OCI-LY7 (cell line): ENCODE measurements around the gene ISG20L2. TPM values are rescaled to one million over a fixed set of nuclear protein-coding genes. Genes with fewer than 3 reads are reported as not detected.

Experiments
- BruUV-seq: library from RNA; stranded (reverse); fragments of 400-500 nt; replicated peaks from 2 replicates; lab custom pipeline; 2021; lab: Mats Ljungman, UMichigan
- CTCF ChIA-PET: fragments of 300-600 bp; sonication (Branson Sonifier 250); formaldehyde crosslinking; loops from one replicate; lab custom pipeline; 2022; ENCODE audit warnings: antibody characterized with exemption; ENCODE audit not compliant: unreplicated experiment; lab: Charles Lee
- POLR2A ChIA-PET: fragments of 300-600 bp; sonication (Branson Sonifier 250); formaldehyde crosslinking; loops from one replicate; lab custom pipeline; 2022; ENCODE audit warnings: antibody characterized with exemption; lab: Charles Lee
- DNase-seq: peaks from one replicate; pipeline ENCODE4 v3.0.0-alpha.2; 2015; ENCODE audit warnings: low spot score
- H2AFZ ChIP-seq: fragments of 200-600 bp; sonication (generic), shearing (Covaris generic); 2 replicates; pipeline ENCODE4 v1.6.1; 2014; ENCODE audit warnings: mild to moderate bottlenecking, antibody characterized with exemption, low read length, moderate library complexity
- H3K27ac ChIP-seq: fragments of 200-600 bp; sonication (generic); 2 replicates; pipeline ENCODE4 v1.5.1; 2014; ENCODE audit warnings: mixed run types, low read depth, mild to moderate bottlenecking, moderate library complexity, low read length, inconsistent platforms; ENCODE audit not compliant: poor library complexity, severe bottlenecking
- H3K36me3 ChIP-seq: fragments of 200-600 bp; sonication (generic); 2 replicates; pipeline ENCODE4 v1.6.1; 2014; ENCODE audit warnings: mild to moderate bottlenecking, antibody characterized with exemption, low read length, moderate library complexity, mixed read lengths; ENCODE audit not compliant: insufficient read depth
- H3K4me1 ChIP-seq: fragments of 200-600 bp; sonication (generic); 2 replicates; pipeline ENCODE4 v1.5.1; 2014; ENCODE audit warnings: mild to moderate bottlenecking, low read length; ENCODE audit not compliant: insufficient read depth, poor library complexity, severe bottlenecking
- H3K4me2 ChIP-seq: fragments of 200-600 bp; sonication (generic); 2 replicates; pipeline ENCODE4 v1.6.1; 2014; ENCODE audit warnings: mild to moderate bottlenecking, low read length
- H3K4me3 ChIP-seq: fragments of 200-600 bp; sonication (generic); 2 replicates; pipeline ENCODE4 v1.5.1; 2014; ENCODE audit warnings: mild to moderate bottlenecking, low read depth, low read length; ENCODE audit not compliant: poor library complexity, severe bottlenecking
- H3K79me2 ChIP-seq: fragments of 200-600 bp; sonication (generic); 2 replicates; pipeline ENCODE4 v1.6.1; 2016; ENCODE audit warnings: low read depth, mild to moderate bottlenecking, low read length, moderate library complexity, mixed read lengths; ENCODE audit not compliant: insufficient read depth
- H3K9me2 ChIP-seq: fragments of 200-600 bp; sonication (generic); 2 replicates; pipeline ENCODE4 v1.6.1; 2016; ENCODE audit warnings: mild to moderate bottlenecking, low read length, mixed read lengths; ENCODE audit not compliant: insufficient read depth
- H3K9me3 ChIP-seq: fragments of 200-600 bp; sonication (generic); 2 replicates; pipeline ENCODE4 v1.6.1; 2014; ENCODE audit warnings: mild to moderate bottlenecking, mixed run types, low read length, mixed read lengths
- H4K20me1 ChIP-seq: fragments of 200-600 bp; sonication (generic); 2 replicates; pipeline ENCODE4 v1.6.1; 2014; ENCODE audit warnings: mild to moderate bottlenecking, antibody characterized with exemption, low read length, moderate library complexity, mixed read lengths; ENCODE audit not compliant: insufficient read depth
- CTCF ChIP-seq: fragments of 200-600 bp; sonication (generic); conservative IDR thresholded peaks from 2 replicates; pipeline ENCODE4 v1.5.1; 2014; ENCODE audit warnings: mild to moderate bottlenecking, antibody characterized with exemption, low read length, moderate library complexity, mixed read lengths
- EZH2phosphoT487 ChIP-seq: fragments of 200-600 bp; sonication (generic); IDR thresholded peaks from 2 replicates; pipeline ENCODE4 v1.6.1; 2018; ENCODE audit warnings: low read depth, borderline replicate concordance, mild to moderate bottlenecking, mixed run types, antibody characterized with exemption, low read length, moderate library complexity, mixed read lengths
- intact Hi-C: fragments of 100-400 bp; cut with micrococcal nuclease; formaldehyde crosslinking; loops from one replicate; pipeline ENCODE4 v1.10.0; 2022; ENCODE audit not compliant: unreplicated experiment
- total RNA-seq, 2 experiments: library from RNA; depleted of rRNA in 1 of 2; stranded (reverse); fragments of >200 nt in 1 of 2; shearing (Covaris generic) in 1 of 2; gene quantifications; 2 replicates each; pipeline ENCODE4 v1.2.3, GENCODE V29; 2014 to 2022

The ISG20L2 gene
- total RNA-seq, 2 experiments from 2014 or later: 37.9 to 74.1 TPM

- Histone ChIP-seq H3K36me3 (peaks cover 31% of the 10 kb centered on the region), H3K4me1 (peaks cover 24% of the 10 kb centered on the region), H3K9me2 (no peaks in the 10 kb centered on the region), H3K79me2 (peaks cover 57% of the 10 kb centered on the region), H2AFZ (peak within 1 kb of the TSS; percentile 83), H3K4me2 (peak within 1 kb of the TSS; percentile 99), H3K4me3 (peak within 1 kb of the TSS; percentile 89), H4K20me1 (peaks cover 11% of the 10 kb centered on the region; the same call in 1 of the 2 replicates), H3K27ac (peak within 1 kb of the TSS; percentile 64), H3K9me3 (no peaks in the 10 kb centered on the region)
- ChIA-PET CTCF (interaction anchor here (0.6 to 1.0 kb wide), 2 partner anchors 41 to 49 kb away, joined by 3 to 8 read pairs; no protein-coding TSS in a partner anchor), POLR2A (interaction anchor here (0.7 to 2.0 kb wide), 5 partner anchors 11 to 39 kb away, joined by 3 to 16 read pairs (median 6); partner anchors contain the start of genes HDGF, ISG20L2, METTL25B and MRPL24)
- intact Hi-C loops: loop anchor here (1.0 kb wide), 3 partner anchors 16 to 39 kb away; partner anchors contain the start of genes HDGF, ISG20L2, METTL25B and MRPL24
- BruUV-seq: no TSS peak
- peak; percentile 99 for DNase-seq
- TF ChIP-seq EZH2phosphoT487 (no peak), CTCF (no peak)
Measured at GRCh38 chr1:156767101-156767878, 38.7 kb upstream of the ISG20L2 start, which contains the start of gene PRCC. Gene PRCC (plus strand): TSS chr1:156767535. CDS start chr1:156767772, 237 bp downstream.

- Histone ChIP-seq H3K79me2 (peaks cover 49% of the 10 kb centered on the region), H3K9me3 (no peaks in the 10 kb centered on the region), H3K4me1 (peaks cover 24% of the 10 kb centered on the region), H3K27ac (peak overlapping the region; percentile 51), H3K36me3 (peaks cover 25% of the 10 kb centered on the region), H3K9me2 (no peaks in the 10 kb centered on the region), H3K4me2 (peak overlapping the region; percentile 99), H4K20me1 (peaks cover 11% of the 10 kb centered on the region; the same call in 1 of the 2 replicates), H2AFZ (peak overlapping the region; percentile 83), H3K4me3 (peak overlapping the region; percentile 82)
- intact Hi-C loops: loop anchor here (1.0 kb wide), 3 partner anchors 15 to 38 kb away; partner anchors contain the start of genes HDGF, ISG20L2, METTL25B and MRPL24
- TF ChIP-seq CTCF: no peak
- BruUV-seq: TSS peak; percentile 88
- ChIA-PET POLR2A (interaction anchor here (0.7 to 2.0 kb wide), 4 partner anchors 10 to 39 kb away, joined by 4 to 16 read pairs (median 8); partner anchors contain the start of genes HDGF, ISG20L2, METTL25B and MRPL24), CTCF (interaction anchor here (1.0 kb wide), 1 partner anchor 40 kb away, joined by 8 read pairs; no protein-coding TSS in a partner anchor)
- no peak for DNase-seq
Measured at GRCh38 chr1:156766298-156767100, 37.9 kb upstream of the ISG20L2 start.
